ENCODE results near the gene TP53BP2. TPM values are rescaled to one million over a fixed set of nuclear protein-coding genes. Genes with fewer than 3 reads are reported as not detected.

The TP53BP2 gene
- total RNA-seq, 1 donor from 2014 or later, result 24.9 TPM

GRCh38 chr1:223733898-223734852, 111.6 kb downstream of the TP53BP2 start:
- intact Hi-C loops (cut with DNase I), result no loop called here
- no peak for DNase-seq (ENCODE audit: low spot score)

GRCh38 chr1:223732993-223733798, 112.6 kb downstream of the TP53BP2 start:
- intact Hi-C loops (cut with DNase I), result no loop called here
- no peak for DNase-seq (ENCODE audit: low spot score)

GRCh38 chr1:223731133-223731770, 114.5 kb downstream of the TP53BP2 start:
- DNase-seq (ENCODE audit: low spot score), result no peak
- intact Hi-C loops (cut with DNase I), result no loop called here

GRCh38 chr1:223730479-223731132, 115.1 kb downstream of the TP53BP2 start:
- intact Hi-C loops (cut with DNase I), result no loop called here
- no peak for DNase-seq (ENCODE audit: low spot score)

DNA sequence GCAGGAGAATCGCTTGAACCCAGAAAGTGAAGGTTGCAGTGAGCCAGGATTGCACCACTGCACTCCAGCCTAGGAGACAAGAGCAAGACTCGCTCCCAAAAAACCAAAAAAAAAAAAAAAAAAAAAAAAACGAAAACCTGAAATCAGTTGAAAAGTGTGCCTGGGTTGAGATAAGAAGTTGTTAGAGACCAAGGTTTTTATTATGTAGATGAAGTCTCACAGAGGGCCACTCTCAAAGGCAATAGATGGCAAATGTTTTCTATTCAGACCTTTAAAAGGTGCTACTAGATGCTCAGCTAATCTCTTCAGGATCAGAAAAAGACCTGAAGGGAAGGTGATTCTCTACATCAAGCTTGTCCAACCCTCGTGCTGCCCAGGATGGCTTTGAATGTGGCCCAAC, 115.8 kb downstream of the TP53BP2 start:
- intact Hi-C loops (cut with DNase I), result no loop called here
- no peak for DNase-seq (ENCODE audit: low spot score)

Other genes with a start within 250 kb of the TP53BP2 start
- gene CAPN8, start 180.2 kb downstream of the TP53BP2 start, total RNA-seq, result not detected
- gene CAPN2, start 133.4 kb downstream of the TP53BP2 start, total RNA-seq, result 80.0 TPM

All from cardiac septum (tissue), 1 donor.